ENCODE data around the gene BTBD18. TPM values are rescaled to one million over a fixed set of nuclear protein-coding genes. Genes with fewer than 3 reads are reported as not detected.
A peak's percentile ranks its signal among the peaks of the same experiment; 100 is the strongest.

Gene BTBD18
- total and polyA plus RNA-seq, 2 of the 13 experiments (the other 11 are each of a cell fraction or from before 2014, with no cell fraction given) = not detected

DNA sequence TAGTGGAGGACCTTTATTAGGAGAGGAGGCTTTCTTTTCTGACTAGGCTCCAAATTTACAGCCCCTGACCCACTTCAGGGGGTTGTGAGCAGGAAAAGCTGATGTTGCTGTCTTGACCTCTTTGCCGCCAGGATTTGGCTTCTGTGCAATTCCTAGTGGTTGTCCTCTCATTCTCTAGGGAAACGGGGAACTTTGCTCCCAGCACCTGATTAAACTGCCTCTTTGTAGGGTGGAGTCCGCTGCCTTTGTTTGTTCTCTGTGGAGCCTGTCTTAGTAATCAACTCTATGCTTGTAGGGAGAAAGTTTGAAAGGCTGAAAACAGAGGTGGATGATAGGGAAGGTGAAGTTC lies 26.3 kb upstream of the BTBD18 start (continued):
- TF ChIP-seq RBM39 (IDR thresholded peaks at IDR 0.05; ENCODE audit: low read depth, low read length, poor library complexity, severe bottlenecking) = no peak
- TF ChIP-seq, protein P1, sequence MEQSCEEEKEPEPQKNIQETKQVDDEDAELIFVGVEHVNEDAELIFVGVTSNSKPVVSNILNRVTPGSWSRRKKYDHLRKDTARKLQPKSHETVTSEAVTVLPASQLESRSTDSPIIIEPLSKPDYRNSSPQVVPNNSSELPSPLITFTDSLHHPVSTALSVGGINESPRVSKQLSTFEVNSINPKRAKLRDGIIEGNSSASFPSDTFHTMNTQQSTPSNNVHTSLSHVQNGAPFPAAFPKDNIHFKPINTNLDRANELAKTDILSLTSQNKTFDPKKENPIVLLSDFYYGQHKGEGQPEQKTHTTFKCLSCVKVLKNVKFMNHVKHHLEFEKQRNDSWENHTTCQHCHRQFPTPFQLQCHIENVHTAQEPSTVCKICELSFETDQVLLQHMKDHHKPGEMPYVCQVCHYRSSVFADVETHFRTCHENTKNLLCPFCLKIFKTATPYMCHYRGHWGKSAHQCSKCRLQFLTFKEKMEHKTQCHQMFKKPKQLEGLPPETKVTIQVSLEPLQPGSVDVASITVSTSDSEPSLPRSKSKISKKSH (CRISPR knock-in tag; IDR thresholded peaks at IDR 0.05; ENCODE audit: borderline replicate concordance) = no peak
- TF ChIP-seq, protein P2, sequence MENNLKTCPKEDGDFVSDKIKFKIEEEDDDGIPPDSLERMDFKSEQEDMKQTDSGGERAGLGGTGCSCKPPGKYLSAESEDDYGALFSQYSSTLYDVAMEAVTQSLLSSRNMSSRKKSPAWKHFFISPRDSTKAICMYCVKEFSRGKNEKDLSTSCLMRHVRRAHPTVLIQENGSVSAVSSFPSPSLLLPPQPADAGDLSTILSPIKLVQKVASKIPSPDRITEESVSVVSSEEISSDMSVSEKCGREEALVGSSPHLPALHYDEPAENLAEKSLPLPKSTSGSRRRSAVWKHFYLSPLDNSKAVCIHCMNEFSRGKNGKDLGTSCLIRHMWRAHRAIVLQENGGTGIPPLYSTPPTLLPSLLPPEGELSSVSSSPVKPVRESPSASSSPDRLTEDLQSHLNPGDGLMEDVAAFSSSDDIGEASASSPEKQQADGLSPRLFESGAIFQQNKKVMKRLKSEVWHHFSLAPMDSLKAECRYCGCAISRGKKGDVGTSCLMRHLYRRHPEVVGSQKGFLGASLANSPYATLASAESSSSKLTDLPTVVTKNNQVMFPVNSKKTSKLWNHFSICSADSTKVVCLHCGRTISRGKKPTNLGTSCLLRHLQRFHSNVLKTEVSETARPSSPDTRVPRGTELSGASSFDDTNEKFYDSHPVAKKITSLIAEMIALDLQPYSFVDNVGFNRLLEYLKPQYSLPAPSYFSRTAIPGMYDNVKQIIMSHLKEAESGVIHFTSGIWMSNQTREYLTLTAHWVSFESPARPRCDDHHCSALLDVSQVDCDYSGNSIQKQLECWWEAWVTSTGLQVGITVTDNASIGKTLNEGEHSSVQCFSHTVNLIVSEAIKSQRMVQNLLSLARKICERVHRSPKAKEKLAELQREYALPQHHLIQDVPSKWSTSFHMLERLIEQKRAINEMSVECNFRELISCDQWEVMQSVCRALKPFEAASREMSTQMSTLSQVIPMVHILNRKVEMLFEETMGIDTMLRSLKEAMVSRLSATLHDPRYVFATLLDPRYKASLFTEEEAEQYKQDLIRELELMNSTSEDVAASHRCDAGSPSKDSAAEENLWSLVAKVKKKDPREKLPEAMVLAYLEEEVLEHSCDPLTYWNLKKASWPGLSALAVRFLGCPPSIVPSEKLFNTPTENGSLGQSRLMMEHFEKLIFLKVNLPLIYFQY (CRISPR knock-in tag; IDR thresholded peaks at IDR 0.05; ENCODE audit: borderline replicate concordance) = 0 out of 2 replicates have a peak, but pooled peaks have one; percentile 22
- TF ChIP-seq THAP7 (CRISPR knock-in tag; IDR thresholded peaks at IDR 0.05) = no peak
- no peak for TF ChIP-seq NCOR1 (IDR thresholded peaks at IDR 0.05; ENCODE audit: borderline replicate concordance, low read length)
- TF ChIP-seq, protein P3, sequence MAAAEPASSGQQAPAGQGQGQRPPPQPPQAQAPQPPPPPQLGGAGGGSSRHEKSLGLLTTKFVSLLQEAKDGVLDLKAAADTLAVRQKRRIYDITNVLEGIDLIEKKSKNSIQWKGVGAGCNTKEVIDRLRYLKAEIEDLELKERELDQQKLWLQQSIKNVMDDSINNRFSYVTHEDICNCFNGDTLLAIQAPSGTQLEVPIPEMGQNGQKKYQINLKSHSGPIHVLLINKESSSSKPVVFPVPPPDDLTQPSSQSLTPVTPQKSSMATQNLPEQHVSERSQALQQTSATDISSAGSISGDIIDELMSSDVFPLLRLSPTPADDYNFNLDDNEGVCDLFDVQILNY (CRISPR knock-in tag; conservative IDR thresholded peaks at IDR 0.05) = no peak
- TF ChIP-seq POLR2AphosphoS2 (IDR thresholded peaks at IDR 0.05; ENCODE audit: low read depth, low read length) = no peak
- TF ChIP-seq ZNF646 (CRISPR knock-in tag; IDR thresholded peaks at IDR 0.05) = no peak
- no peak for TF ChIP-seq RORA (CRISPR knock-in tag; IDR thresholded peaks at IDR 0.05)
- no peak for TF ChIP-seq TARDBP (CRISPR knock-in tag; IDR thresholded peaks at IDR 0.05)
- no peak for TF ChIP-seq ZFX (CRISPR knock-in tag; IDR thresholded peaks at IDR 0.05; ENCODE audit: low read depth)
- peak; percentile 10 for TF ChIP-seq ZMYM4 (CRISPR knock-in tag; IDR thresholded peaks at IDR 0.05)
- no peak for TF ChIP-seq MZF1 (CRISPR knock-in tag; IDR thresholded peaks at IDR 0.05; ENCODE audit: borderline replicate concordance)

All from HepG2 (cell line).